CD4-positive, alpha-beta T cell treated with Interleukin-2 at 100 ng/mL for 4 hours (primary cell): ENCODE data around the gene PACRG.
"Not testable (repeated sequence)": the region's sequence is repeated elsewhere in the genome, so short reads cannot be mapped to it uniquely, and the experiment has no call there.

ENCODE experiments used
- DNase-seq: peaks from one replicate; pipeline ENCODE4 v3.0.0-alpha.2; 2020; ENCODE audit warnings: low spot score

The PACRG gene

DNA sequence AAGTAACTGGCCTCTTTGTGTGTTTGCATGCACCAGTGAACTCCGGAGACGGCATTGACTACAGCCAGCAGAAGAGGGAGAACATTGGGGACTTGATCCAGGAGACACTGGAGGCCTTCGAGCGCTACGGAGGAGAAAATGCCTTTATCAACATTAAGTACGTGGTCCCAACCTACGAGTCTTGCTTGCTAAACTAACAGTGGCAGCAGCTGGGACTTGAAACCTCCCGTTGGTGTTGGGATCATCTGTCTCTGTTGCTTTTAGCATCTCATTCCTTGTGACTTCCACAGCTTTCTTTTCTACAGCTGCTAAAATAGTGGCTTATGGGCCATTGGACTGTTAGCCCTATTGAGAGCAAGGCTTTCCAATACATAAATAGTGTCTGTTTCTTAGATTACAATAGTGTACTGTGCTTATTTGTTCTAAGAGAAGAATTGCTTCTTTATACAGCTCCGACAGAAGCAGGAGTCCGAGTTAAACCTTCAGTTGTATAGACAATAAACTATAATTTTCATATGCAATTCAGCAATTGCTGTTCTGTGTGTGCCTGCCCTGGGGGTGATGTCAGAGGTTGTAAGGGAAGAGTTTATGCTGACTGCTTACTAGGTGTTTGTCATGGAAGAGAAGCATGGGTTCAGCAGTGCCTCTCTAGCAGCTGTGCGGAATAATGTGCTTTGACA lies 587.2 kb downstream of the PACRG start:
- DNase-seq = no peak

- not testable (repeated sequence) for DNase-seq
These were observed 589.2 kb downstream of the PACRG start for GRCh38 chr6:163316866-163317495.

- no peak for DNase-seq
These were observed 590.5 kb downstream of the PACRG start for GRCh38 chr6:163318071-163318786.

GRCh38 chr6:163319609-163320366 lies 592.0 kb downstream of the PACRG start:
- DNase-seq = no peak

- DNase-seq = no peak
These were observed 592.6 kb downstream of the PACRG start for GRCh38 chr6:163320402-163320801.

- DNase-seq = no peak
These were observed 593.0 kb downstream of the PACRG start for GRCh38 chr6:163320804-163321203.

DNA sequence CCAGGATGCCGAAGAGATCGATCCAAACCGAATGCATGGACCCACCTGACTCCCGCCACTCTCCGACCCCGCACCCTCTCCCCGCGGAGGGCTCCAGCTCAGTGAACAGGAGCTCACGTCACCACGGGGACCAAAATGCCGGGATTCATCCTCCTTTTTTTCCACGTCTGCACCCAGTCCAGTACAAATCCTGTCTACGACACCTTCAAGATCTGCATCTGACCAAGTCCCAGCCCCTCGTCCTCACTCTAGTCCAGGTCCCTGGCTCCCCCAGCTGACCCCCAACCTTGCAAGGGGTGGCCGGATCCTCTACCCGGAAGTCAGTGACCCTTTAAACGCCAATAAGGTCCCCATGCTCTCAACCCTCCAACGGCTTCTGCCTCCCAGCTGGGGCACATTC lies 593.9 kb downstream of the PACRG start:
- no peak for DNase-seq

- no peak for DNase-seq
These were observed 595.5 kb downstream of the PACRG start for GRCh38 chr6:163323274-163323673.

DNA sequence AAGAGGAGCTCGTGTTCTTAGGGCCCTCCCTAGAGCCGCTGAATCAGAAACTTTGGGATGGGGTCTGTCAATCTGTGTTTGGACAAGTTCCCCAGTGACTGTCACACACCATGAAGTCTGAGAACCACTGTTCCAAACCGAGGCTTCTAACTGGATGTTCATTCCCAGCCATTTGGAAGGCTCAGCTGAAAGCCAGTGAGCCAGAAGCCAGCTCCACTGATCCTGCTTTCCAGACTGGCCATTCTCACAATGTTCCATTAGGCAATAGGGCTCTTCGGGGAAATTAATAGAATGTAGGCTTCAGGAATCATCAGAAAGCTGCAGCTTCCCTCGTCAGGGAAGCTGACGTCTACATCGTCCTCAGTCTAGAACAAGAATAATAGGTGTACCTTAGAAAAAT lies 595.9 kb downstream of the PACRG start:
- DNase-seq = no peak

DNA sequence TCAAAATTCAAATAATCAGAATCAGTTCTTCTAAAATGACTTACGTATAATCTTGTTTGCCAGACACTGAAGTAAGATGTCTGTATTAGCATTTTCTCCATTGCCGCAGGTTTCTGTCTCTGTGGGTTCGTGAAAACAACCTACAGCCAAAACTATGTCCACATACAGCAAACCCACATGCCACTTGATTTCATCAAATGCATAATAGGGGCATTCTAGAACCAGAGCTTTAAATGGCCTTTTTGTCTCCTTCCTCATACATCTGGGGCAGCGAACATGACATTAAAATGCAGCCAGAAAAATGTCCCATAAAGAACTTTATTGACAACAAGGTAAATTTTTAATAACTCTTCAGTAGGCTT lies 596.5 kb downstream of the PACRG start:
- DNase-seq = no peak

DNA sequence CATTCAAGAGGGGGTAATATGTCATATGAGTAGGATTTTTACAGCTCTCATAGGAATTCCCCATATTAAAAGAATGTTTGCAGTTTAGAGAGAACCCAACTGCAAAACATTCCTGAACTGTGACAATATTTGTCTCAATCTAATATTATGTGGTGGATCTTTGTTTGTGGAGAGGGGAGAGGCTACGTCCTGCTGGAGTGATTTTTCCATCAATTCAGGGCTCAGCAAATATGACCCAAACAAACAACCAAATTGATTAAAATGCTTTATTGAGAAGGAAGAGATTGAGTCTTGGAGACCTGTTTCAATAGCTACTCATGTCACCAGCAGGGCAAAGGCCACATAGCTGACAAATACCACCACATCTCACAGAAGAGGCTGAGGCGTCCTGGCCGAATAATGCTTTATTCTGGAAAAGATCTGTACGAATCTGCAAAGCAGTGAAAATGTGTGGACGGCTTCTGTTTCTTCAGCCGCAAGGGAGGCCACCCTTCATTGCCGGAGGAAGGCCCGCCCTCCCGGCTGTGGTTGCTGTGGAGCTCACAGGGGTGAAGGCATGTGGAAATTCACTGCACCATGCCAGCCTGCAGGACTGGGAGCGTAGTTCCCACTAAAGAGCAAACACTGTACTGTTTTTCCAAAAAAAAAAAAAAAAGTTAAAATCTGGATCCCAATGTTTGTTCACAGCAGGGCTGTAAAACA lies 597.1 kb downstream of the PACRG start:
- DNase-seq = no peak

GRCh38 chr6:163325390-163325784 lies 597.6 kb downstream of the PACRG start:
- DNase-seq = no peak

DNA sequence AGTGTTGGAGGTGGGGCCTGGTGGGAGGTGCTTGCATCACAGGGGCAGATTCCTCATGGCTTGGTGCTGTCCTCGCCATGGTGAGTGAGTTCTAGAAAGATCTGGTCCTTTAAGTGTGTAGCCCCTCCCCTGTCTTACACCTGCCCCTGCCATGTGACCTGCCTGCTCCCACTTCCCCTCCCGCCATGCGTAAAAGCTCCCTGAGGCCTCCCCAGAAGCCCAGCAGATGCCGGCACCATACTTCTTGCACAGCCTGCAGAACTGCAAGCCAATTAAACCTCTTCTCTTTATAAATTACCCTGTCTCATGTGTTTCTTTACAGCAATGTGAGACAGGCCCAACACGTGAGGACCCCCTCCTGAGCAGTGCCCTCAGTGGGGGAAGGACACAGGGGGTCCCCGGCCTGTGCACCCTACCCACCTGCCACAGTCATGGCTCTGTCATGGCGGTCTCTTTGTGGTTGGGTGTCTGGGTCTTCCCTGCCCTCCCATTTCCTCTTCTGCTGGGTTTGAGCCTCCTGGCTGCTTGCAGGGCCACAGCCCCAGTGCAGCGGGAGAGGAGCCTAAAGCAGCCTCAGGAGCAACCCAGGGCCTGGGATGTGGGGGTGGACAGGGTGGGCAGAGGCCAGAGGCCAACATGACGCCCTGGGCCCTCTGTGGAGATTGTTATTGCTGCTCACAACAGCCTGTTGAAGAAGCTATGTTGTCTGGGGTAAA lies 599.5 kb downstream of the PACRG start:
- no peak for DNase-seq

DNA sequence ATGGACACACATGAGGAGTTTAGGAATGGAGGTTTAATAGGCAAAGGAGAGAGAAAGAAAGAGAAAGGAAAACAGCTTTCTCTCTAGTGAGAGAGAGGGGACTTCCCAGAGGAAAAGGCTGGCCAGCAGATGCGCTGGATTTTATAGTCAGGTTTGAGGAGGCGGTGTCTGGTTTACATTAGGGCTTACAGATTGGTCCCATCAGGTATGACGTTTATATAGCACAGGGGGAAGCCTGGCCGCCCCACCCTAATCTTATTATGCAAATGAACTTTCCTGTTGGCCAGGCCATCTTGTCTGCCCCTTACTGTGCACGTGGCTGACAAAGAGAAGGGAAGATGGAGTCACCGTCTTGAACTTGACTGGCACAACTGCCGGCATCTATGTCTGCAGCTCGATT lies 600.1 kb downstream of the PACRG start:
- DNase-seq = no peak

DNA sequence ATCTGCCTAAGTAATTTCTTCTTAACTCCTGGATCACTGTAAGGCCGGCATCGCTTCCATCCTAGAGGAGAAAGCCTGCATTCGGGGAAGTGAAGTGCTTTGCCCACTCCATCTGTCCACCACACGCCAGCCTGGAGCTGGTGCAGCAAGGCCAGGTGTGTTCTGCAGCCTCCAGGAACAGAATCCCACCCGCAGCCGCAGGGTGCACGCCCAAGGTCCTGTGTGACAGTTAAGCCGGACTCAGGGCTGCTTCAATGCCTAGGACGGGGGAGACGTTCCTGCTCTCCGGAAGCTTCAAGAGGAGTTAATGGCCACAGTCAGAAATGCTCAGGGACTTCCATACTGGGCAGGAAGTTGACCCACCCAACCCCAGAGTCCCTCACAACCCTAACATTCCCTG lies 600.6 kb downstream of the PACRG start:
- no peak for DNase-seq

DNA sequence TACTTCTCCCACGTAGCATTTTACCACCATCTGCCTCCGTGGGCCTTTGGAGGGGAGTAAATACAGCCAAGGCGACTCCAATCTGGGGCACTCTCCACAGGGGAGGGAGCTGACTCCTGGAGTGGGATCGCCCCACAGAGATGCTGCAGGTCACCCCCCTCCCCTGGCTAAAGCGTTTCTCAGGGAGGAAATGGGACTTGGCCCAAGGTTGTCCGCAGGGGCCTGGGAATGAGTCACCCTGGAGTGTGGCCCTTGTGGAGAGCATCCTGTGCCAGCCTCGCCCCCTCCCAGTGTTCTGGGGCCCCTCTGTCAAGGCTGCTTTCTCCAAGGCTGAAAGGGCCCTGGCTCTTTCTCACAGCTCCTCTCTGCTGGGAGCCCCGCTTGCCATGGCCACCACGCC lies 602.2 kb downstream of the PACRG start:
- DNase-seq = no peak

- no peak for DNase-seq
These were observed 603.5 kb downstream of the PACRG start for GRCh38 chr6:163331245-163331644.

DNA sequence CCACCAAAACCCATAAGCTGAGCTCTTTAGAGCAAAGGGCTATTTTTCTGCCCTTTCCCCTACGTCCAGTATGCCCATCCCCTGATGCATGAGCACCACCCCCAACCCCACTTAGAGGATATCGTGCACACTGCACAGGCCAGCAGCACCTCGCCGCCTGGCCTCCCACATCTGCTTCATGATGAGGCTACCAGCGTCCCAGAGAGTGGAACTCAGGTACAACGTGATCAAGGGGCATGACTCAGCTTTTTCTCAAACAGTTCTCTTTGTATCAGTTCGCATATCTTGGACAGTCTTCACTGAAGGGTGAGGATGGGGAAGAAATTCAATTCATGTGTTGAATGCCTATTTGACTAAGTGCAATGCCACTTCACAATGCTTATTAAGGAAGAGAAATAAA lies 604.8 kb downstream of the PACRG start:
- no peak for DNase-seq

DNA sequence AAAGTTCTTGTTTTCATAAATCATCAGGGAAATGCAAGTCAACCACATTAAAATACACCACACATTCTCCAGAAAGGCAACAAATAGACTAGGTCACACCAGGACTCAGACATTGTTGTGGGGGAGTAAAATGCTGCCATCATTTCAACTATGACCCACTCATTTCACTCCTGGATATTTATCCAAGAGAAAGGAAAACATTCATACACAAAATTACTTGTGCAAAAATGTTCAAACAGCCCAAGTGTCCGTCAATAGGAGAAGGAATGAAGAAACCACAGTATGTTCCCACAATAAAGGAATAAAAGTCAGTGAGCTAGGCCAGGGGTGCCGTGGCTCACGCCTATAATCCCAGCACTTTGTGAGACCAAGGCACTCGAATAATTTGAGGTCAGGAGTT lies 605.3 kb downstream of the PACRG start:
- no peak for DNase-seq

DNA sequence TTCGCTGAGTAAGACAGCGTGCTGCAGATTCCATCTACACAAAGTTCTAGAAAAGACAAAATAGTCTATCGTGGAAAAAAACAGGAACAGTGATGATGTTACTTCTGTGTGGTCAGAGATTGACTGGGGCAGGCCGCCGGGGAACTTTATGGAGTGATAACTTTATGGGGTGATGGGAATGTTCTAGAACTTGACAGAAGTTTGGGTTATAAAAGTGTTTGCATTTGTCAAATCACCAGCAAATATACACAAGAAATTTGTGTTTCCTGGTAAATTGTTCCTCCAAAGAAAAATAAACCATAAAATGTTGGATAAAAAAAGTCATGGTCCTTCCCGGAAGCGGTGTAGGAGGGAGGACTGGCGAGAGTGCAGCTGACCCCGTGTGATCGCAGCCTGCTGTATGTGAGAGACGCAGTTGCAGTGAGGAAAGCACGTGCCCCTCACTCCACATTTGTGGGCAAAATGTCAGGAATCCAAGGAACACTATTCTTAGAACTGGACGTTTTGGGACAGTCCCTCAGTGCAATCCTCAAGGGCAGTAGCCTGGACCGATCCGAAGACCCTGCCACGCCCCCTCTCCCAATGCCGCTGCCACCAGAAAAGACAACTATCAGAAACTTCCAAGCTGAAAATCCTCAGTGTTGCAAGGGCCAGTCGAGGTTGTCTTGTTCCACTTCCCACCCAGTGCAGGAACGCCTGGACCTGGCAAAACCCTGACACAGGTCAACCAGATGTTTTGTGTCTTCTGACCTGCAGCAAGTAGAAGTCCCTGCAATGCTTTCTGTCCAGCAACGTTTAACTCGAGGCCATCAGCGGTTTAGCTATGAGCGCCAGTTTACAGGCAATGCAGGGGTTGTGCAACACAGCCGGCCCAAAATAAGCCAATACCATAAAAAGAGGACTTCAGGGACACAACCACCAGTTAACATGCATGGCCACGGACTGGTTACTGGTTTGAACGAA lies 606.2 kb downstream of the PACRG start:
- no peak for DNase-seq
